Stimulated activated CD4-positive, alpha-beta T cell treated with anti-CD3 and anti-CD28 coated beads, Interleukin-15, amount 100 ng/mL, for 24 hours (primary cell): Measurements from ENCODE around the gene TMEM89.

Experiments
- DNase-seq: peaks from one replicate; pipeline ENCODE4 v3.0.0-alpha.2; 2020

TMEM89 gene

GRCh38 chr3:48639944-48640606 lies 18.5 kb upstream of the TMEM89 start:
- DNase-seq = no peak

- no peak for DNase-seq
Measured at GRCh38 chr3:48637305-48637704, 15.7 kb upstream of the TMEM89 start.

- no peak for DNase-seq
Measured at GRCh38 chr3:48636149-48636655, 14.6 kb upstream of the TMEM89 start.

- DNase-seq = peak; percentile 97
Measured at GRCh38 chr3:48635222-48636021, 13.9 kb upstream of the TMEM89 start, which contains the start of gene SLC26A6. Gene SLC26A6 (minus strand): TSS chr3:48635461. CDS start chr3:48635393, 68 bp downstream.

- peak; percentile 78 for DNase-seq
Measured at GRCh38 chr3:48634661-48635221, 13.2 kb upstream of the TMEM89 start.

- no peak for DNase-seq
Measured at GRCh38 chr3:48633743-48634142, 12.2 kb upstream of the TMEM89 start.

- no peak for DNase-seq
Measured at GRCh38 chr3:48633256-48633655, 11.7 kb upstream of the TMEM89 start.

- DNase-seq = no peak
Measured at GRCh38 chr3:48631516-48632448, 10.2 kb upstream of the TMEM89 start.

GRCh38 chr3:48630833-48631232 lies 9.3 kb upstream of the TMEM89 start:
- DNase-seq = no peak

- DNase-seq = no peak
Measured at GRCh38 chr3:48630407-48630806, 8.8 kb upstream of the TMEM89 start.

- DNase-seq = no peak
Measured at GRCh38 chr3:48629894-48630293, 8.3 kb upstream of the TMEM89 start.

- DNase-seq = no peak
Measured at GRCh38 chr3:48628277-48629017, 6.9 kb upstream of the TMEM89 start.

GRCh38 chr3:48625600-48625999 lies 4.0 kb upstream of the TMEM89 start:
- DNase-seq = no peak

- no peak for DNase-seq
Measured at GRCh38 chr3:48624767-48625166, 3.2 kb upstream of the TMEM89 start.

GRCh38 chr3:48623851-48624547 lies 2.4 kb upstream of the TMEM89 start:
- DNase-seq = no peak

GRCh38 chr3:48619541-48620524 lies 1.7 kb downstream of the TMEM89 start:
- DNase-seq = no peak

- no peak for DNase-seq
Measured at GRCh38 chr3:48617559-48617958, 4.0 kb downstream of the TMEM89 start.

- DNase-seq = no peak
Measured at GRCh38 chr3:48614044-48614443, 7.5 kb downstream of the TMEM89 start.

- no peak for DNase-seq
Measured at GRCh38 chr3:48612309-48612708, 9.3 kb downstream of the TMEM89 start.
